Cardiac muscle cell (in vitro differentiated cells and primary cell): ENCODE data around the gene RLN3. TPM values are rescaled to one million over a fixed set of nuclear protein-coding genes. Genes with fewer than 3 reads are reported as not detected.
A peak's percentile ranks its signal among the peaks of the same experiment; 100 is the strongest.

Experiments used
- DNase-seq, 2 donors: peaks; one replicate each; pipeline versions ENCODE4 v3.0.0 to v3.0.0-alpha.2; 2010 to 2017; ENCODE audit warnings: low read depth in 1 of 2, low spot score in 1 of 2
- H3K27ac ChIP-seq: fragments of 200-600 bp; sonication (generic); 2 replicates; pipeline ENCODE4 v1.5.1; 2016
- H3K27me3 ChIP-seq: fragments of 200-600 bp; sonication (generic); 2 replicates; pipeline ENCODE4 v1.6.0; 2016; ENCODE audit warnings: control low read depth
- H3K36me3 ChIP-seq: fragments of 200-600 bp; sonication (generic); 2 replicates; pipeline ENCODE4 v1.5.1; 2016; ENCODE audit warnings: control low read depth
- H3K4me1 ChIP-seq: fragments of 200-600 bp; sonication (generic); 2 replicates; pipeline ENCODE4 v1.8.1; 2017; ENCODE audit warnings: low read depth, mild to moderate bottlenecking, mixed run types
- H3K4me3 ChIP-seq: fragments of 200-600 bp; sonication (generic); 2 replicates; pipeline ENCODE4 v1.5.1; 2016; ENCODE audit warnings: mild to moderate bottlenecking
- H3K9me3 ChIP-seq: fragments of 200-600 bp; sonication (generic); 2 replicates; pipeline ENCODE4 v1.5.1; 2017; ENCODE audit warnings: low read depth, mild to moderate bottlenecking, control low read depth
- polyA plus RNA-seq: library from polyadenylated mRNA; unstranded; fragments of >200 nt; fragmentation: Nextera tagmentation; extraction: Ambion mirVana; gene quantifications from 2 replicates; pipeline ENCODE4 v1.2.1, GENCODE V29; 2016
- total RNA-seq: library from RNA; depleted of rRNA; stranded (reverse); fragments of >200 nt; gene quantifications from 2 replicates; pipeline ENCODE4 v1.2.3, GENCODE V29; 2016
- TF ChIP-seq, protein P1 (sequence below): IDR thresholded peaks from 2 replicates; pipeline ENCODE4 v1.5.1; 2012; ENCODE audit warnings: low read depth, mild to moderate bottlenecking, low read length

RLN3 gene
- total and polyA plus RNA-seq, 2 experiments from 2014 or later, result not detected

DNA sequence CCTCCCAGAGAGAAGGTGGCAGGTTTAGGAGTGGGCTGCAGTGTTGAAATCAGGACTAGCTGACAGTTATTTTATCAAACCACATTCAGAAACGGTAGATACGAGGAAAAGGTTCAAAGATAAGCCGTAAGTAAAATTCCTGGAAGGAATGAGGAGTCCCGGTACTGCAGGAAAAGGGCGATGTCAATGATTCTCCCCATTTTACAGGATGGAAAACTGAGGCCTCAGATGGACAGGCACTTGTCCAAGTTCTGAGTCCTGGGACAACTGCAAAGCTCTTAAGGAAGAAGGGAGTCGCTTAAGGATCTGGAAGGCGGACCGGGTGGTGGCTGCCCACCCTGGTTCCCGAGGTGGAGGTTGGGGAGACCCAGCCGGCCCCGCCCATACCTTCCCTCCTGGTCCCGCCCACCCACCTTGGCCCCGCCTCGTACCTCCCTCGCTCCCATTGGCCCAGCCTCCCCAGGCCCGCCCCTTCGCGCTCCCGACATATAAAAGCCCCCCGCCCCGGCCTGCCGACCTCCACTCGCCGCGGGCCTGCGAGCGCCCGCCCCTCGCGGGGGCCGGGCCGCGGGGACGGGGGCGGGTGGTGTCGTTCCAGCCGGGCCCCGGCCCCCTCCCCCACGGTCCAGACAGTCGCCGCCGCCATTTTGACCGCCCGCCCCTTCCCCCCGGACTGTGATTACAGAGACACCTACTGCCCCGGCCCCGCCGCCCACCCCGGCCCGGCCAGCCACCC is 22.4 kb upstream of the RLN3 start:
- H3K36me3 ChIP-seq, result no peaks in the 10 kb centered on the region
- DNase-seq, result peak; percentile 93 to 94

DNA sequence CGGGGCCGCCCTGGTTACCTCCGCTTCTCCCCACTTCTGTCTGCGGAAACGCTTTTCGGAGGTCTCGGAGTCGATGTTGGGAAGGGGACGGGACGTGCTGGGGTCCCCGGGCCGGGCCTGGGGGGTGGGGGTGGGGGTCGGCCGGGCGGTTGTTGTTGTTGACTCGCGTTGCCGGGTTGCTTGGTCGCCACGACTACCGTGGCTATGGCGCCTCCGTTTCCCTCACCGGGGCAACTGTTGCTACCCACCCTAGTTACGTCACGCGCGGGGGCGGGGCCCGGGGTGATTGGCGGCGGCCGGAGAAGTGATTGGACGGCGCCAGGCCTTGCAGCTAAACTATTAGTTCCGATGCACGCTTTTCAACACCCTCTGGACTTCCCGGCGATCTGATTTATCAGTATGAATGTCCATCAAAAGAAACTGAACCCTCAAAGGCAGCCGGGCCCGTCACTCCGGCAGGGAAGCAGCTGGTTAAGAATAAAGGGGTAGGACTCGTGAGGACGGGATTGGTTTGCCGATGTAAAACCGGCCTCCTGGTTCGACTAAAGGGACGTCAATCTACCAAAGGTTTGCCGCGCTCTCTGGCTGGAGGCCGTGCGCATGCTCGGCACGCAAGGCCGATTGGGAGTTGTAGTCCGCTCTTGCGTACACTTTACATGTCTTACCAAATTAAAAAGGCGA is 21.7 kb upstream of the RLN3 start, which contains the start of gene RFX1:
RFX1 (minus strand) TSS at position 236 of the 681 bp plus-strand sequence. CDS start 12,477 bp downstream, outside the sequence.
- Histone ChIP-seq H3K4me1 (no peaks in the 10 kb centered on the region), H3K4me3 (peak within 1 kb of the TSS; percentile 97), H3K9me3 (no peaks in the 10 kb centered on the region), H3K36me3 (no peaks in the 10 kb centered on the region), H3K27ac (peak within 1 kb of the TSS; percentile 98), H3K27me3 (no peaks in the 10 kb centered on the region)
- peak; percentile 99 to 100 for DNase-seq
- TF ChIP-seq, protein P1, sequence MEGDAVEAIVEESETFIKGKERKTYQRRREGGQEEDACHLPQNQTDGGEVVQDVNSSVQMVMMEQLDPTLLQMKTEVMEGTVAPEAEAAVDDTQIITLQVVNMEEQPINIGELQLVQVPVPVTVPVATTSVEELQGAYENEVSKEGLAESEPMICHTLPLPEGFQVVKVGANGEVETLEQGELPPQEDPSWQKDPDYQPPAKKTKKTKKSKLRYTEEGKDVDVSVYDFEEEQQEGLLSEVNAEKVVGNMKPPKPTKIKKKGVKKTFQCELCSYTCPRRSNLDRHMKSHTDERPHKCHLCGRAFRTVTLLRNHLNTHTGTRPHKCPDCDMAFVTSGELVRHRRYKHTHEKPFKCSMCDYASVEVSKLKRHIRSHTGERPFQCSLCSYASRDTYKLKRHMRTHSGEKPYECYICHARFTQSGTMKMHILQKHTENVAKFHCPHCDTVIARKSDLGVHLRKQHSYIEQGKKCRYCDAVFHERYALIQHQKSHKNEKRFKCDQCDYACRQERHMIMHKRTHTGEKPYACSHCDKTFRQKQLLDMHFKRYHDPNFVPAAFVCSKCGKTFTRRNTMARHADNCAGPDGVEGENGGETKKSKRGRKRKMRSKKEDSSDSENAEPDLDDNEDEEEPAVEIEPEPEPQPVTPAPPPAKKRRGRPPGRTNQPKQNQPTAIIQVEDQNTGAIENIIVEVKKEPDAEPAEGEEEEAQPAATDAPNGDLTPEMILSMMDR, result no peak

More for the DNA sequence above, 22.4 kb upstream of the RLN3 start:
- Histone ChIP-seq H3K9me3 (no peaks in the 10 kb centered on the region), H3K27ac (peak overlapping the region; percentile 98), H3K4me3 (peak overlapping the region; percentile 97), H3K4me1 (no peaks in the 10 kb centered on the region), H3K27me3 (no peaks in the 10 kb centered on the region)
- TF ChIP-seq, protein P1, result no peak

DNA sequence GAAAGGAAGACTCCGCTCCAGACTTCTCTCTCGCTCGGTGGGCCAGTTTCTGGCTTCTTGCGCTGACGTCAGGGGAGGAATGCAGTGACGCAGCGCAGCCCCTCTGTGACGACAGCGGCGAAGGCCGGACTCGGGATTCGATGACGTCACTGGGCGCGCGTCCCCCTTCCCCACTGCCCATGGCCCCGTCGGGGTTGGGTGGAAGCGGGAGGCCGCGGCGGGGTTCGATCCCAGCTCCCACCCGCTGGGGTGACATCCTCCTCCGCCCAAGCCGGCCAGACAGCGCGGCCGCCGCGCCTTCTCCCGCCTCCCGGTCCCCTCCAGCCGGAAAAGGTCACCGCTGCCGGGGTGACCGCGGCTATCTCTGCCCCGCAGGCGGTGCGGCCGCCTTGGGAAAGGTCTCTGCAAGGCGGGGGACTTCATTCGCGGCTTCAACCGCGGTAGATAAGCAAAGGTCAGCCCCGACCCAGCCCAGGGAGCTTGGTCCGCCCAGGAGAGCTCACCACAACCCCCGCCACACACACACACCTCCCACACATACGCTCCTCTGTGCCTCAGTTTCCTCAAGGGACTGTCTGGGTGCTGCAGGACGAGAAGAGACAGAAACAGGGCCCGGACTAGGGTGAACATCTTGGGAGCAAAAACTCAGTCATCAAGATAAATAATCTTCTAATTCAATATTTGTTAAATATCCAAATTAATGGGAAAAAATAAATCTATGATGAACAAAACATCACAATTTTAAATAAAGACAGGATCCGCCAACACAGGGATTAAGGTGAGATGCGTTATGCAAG is 21.0 kb upstream of the RLN3 start:
- Histone ChIP-seq H3K27me3 (no peaks in the 10 kb centered on the region), H3K4me3 (peak overlapping the region; percentile 60), H3K9me3 (no peaks in the 10 kb centered on the region), H3K4me1 (no peaks in the 10 kb centered on the region), H3K36me3 (no peaks in the 10 kb centered on the region), H3K27ac (peak overlapping the region; percentile 96)
- DNase-seq, result no peak
- TF ChIP-seq, protein P1, result no peak

DNA sequence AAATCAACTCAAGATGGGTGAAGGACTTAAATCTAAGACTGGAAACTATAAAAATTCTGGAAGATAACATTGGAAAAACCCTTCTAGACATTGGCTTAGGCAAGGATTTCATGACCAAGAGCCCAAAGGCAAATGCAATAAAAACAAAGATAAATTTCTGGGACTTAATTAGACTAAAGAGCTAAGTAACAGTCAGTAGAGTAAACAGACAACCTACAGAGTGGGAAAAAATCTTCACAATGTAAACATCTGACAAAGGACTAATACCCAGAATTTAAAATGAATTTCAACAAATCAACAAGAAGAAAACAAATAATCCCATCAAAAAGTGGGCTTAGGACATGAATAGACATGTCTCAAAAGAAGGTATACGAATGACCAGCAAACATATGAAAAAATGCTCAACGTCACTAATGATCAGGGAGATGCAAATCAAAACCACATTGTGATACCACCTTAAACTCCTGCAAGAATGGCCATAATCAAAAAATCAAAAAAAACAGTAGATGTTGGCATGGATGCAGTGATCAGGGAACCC is 15.5 kb upstream of the RLN3 start:
- TF ChIP-seq, protein P1, result no peak
- no peak overlapping the region for H3K4me3 ChIP-seq
- DNase-seq, result no peak
- H3K27ac ChIP-seq, result no peak overlapping the region
- no peaks in the 10 kb centered on the region for H3K9me3 ChIP-seq
- H3K27me3 ChIP-seq, result no peaks in the 10 kb centered on the region
- no peaks in the 10 kb centered on the region for H3K4me1 ChIP-seq
- H3K36me3 ChIP-seq, result no peaks in the 10 kb centered on the region

DNA sequence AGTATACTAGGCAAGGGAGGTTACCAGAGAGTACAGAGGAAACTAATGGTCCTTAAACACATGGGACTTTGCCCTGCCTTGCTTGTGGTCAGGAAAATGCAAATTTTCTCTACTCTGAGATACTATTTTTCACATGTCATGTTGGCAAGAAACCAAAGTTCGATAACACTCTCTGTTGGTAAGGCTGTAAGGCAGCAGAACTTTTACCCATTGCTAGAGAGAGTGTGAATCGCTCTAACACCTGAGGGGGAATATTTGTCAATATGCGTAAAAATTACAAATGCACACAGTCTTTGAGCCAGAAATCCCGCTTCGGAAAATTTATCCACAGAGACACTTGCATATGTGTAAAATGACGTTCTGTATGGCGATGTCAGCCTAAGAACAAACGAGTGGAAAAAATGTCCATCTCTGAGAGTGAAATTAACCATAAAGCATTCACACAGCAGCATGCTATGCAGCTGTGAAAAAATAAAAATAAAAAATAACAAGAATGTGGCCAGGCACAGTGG is 12.4 kb upstream of the RLN3 start:
- no peak for DNase-seq
- Histone ChIP-seq H3K27me3 (no peaks in the 10 kb centered on the region), H3K9me3 (no peaks in the 10 kb centered on the region), H3K4me1 (no peaks in the 10 kb centered on the region), H3K27ac (no peak overlapping the region), H3K36me3 (no peaks in the 10 kb centered on the region), H3K4me3 (no peak overlapping the region)
- TF ChIP-seq, protein P1, result no peak
